SK-N-SH (cell line): ENCODE results near the gene ASB15.

ENCODE experiments used
- MXI1 ChIP-seq: IDR thresholded peaks from 2 replicates; pipeline ENCODE4 v1.6.1; 2012; ENCODE audit warnings: mild to moderate bottlenecking, low read depth, low read length, improper control_type of control experiment
- POLR2AphosphoS5 ChIP-seq: IDR thresholded peaks from 2 replicates; pipeline ENCODE4 v1.6.1; 2012; ENCODE audit warnings: low read depth, low read length

DNA sequence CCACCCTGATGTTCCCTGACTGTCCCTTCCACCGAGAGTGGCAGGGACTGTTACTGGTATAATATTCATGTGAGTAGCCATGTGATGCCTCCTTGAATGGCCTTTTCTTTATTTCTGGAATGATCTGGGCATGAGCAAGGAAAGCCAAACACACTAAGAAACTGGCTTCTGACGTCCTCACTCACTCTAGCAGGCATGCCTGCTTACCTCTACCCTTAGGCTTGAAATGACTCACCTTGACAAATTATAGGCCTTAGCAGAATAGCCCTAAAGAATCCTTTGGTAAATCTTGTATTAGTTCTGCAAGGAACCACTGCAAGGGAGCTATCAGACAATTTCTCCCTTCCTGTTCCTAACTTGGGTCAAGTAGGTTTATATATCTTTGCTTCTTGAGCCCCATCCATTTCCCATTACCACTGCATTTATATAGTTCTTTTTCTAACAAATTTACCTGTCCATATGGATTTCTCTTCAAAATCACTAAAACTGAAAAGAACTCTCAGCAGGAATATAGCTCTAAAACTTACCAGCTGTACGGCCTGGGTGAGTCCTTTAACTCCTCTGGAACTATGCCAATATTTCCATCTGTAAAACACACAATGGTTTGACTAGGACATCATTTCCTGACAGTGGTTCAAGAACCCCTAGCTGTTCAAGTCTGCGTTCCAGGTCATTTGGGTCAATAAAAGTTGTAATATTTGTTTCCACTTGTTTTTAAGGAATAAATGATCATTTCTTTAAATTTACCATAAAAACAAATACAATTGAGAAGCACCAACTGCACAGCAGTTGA, 31.0 kb upstream of the ASB15 start:
- TF ChIP-seq MXI1 = no peak
- TF ChIP-seq POLR2AphosphoS5 = no peak
